ENCODE results near the gene MEGF8. TPM values are rescaled to one million over a fixed set of nuclear protein-coding genes. Genes with fewer than 3 reads are reported as not detected.

The MEGF8 gene
- total RNA-seq, 2 donors from 2014 or later, result 13.4 to 16.5 TPM

- intact Hi-C loops (cut with DNase I), result loop anchor here (2.0 kb wide), 1 partner anchor 32 kb away; no protein-coding TSS in a partner anchor
Observed at GRCh38 chr19:42278452-42279154, 46.8 kb upstream of the MEGF8 start.

GRCh38 chr19:42279155-42279901 is 46.1 kb upstream of the MEGF8 start:
- peak overlapping the region; percentile 80 to 81 for H3K9ac ChIP-seq (ENCODE audit: low read depth in 2 of 2, low read length in 2 of 2)
- no peaks in the 10 kb centered on the region for H3K27me3 ChIP-seq
- H3K27ac ChIP-seq, result peak overlapping the region; percentile 92
- DNase-seq, result no peak
- H3K4me1 ChIP-seq, result peaks cover 28% of the 10 kb centered on the region
- TF ChIP-seq, protein P1, sequence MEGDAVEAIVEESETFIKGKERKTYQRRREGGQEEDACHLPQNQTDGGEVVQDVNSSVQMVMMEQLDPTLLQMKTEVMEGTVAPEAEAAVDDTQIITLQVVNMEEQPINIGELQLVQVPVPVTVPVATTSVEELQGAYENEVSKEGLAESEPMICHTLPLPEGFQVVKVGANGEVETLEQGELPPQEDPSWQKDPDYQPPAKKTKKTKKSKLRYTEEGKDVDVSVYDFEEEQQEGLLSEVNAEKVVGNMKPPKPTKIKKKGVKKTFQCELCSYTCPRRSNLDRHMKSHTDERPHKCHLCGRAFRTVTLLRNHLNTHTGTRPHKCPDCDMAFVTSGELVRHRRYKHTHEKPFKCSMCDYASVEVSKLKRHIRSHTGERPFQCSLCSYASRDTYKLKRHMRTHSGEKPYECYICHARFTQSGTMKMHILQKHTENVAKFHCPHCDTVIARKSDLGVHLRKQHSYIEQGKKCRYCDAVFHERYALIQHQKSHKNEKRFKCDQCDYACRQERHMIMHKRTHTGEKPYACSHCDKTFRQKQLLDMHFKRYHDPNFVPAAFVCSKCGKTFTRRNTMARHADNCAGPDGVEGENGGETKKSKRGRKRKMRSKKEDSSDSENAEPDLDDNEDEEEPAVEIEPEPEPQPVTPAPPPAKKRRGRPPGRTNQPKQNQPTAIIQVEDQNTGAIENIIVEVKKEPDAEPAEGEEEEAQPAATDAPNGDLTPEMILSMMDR (IDR thresholded peaks at IDR 0.05), result no peak
- H3K4me3 ChIP-seq, result peak overlapping the region; percentile 73
- no peaks in the 10 kb centered on the region for H3K36me3 ChIP-seq
- intact Hi-C loops (cut with DNase I), result loop anchor here (2.0 kb wide), 1 partner anchor 33 kb away; no protein-coding TSS in a partner anchor
- H3K9me3 ChIP-seq, result no peaks in the 10 kb centered on the region

More at GRCh38 chr19:42278452-42279154, 46.8 kb upstream of the MEGF8 start:
- peak; percentile 54 for DNase-seq
- Histone ChIP-seq H3K27me3 (no peaks in the 10 kb centered on the region), H3K36me3 (no peaks in the 10 kb centered on the region), H3K4me3 (no peak overlapping the region), H3K9me3 (no peaks in the 10 kb centered on the region), H3K27ac (peak overlapping the region; percentile 9), H3K4me1 (peaks cover 28% of the 10 kb centered on the region), H3K9ac (ENCODE audit: low read depth in 2 of 2, low read length in 2 of 2) (peak overlapping the region; percentile 49 to 81)
- TF ChIP-seq, protein P1 (IDR thresholded peaks at IDR 0.05), result no peak

GRCh38 chr19:42279902-42280814 is 45.3 kb upstream of the MEGF8 start:
- H3K27me3 ChIP-seq, result no peaks in the 10 kb centered on the region
- TF ChIP-seq, protein P1 (IDR thresholded peaks at IDR 0.05), result peak; percentile 82
- H3K9ac ChIP-seq (ENCODE audit: low read depth in 2 of 2, low read length in 2 of 2), result peak overlapping the region; percentile 80 to 81
- no peaks in the 10 kb centered on the region for H3K36me3 ChIP-seq
- peak overlapping the region; percentile 92 for H3K27ac ChIP-seq
- peaks cover 34% of the 10 kb centered on the region for H3K4me1 ChIP-seq
- H3K4me3 ChIP-seq, result peak overlapping the region; percentile 73
- intact Hi-C loops (cut with DNase I), result loop anchor here (2.0 kb wide), 1 partner anchor 33 kb away; no protein-coding TSS in a partner anchor
- no peaks in the 10 kb centered on the region for H3K9me3 ChIP-seq
- peak; percentile 94 for DNase-seq

- peak; percentile 52 for DNase-seq
- no peaks in the 10 kb centered on the region for H3K9me3 ChIP-seq
- TF ChIP-seq, protein P1 (IDR thresholded peaks at IDR 0.05), result no peak
- peak overlapping the region; percentile 80 to 81 for H3K9ac ChIP-seq (ENCODE audit: low read depth in 2 of 2, low read length in 2 of 2)
- peaks cover 40% of the 10 kb centered on the region for H3K4me1 ChIP-seq
- peak overlapping the region; percentile 73 for H3K4me3 ChIP-seq
- peak overlapping the region; percentile 92 for H3K27ac ChIP-seq
- H3K27me3 ChIP-seq, result no peaks in the 10 kb centered on the region
- intact Hi-C loops (cut with DNase I), result no loop called here
- H3K36me3 ChIP-seq, result no peaks in the 10 kb centered on the region
Observed at GRCh38 chr19:42280815-42281145, 44.7 kb upstream of the MEGF8 start.
